K562 (cell line): ENCODE data around the gene VIM. TPM values are rescaled to one million over a fixed set of nuclear protein-coding genes. Genes with fewer than 3 reads are reported as not detected.
A peak's percentile ranks its signal among the peaks of the same experiment; 100 is the strongest.

ENCODE experiments used
- ATAC-seq: fragments of 200-7000 bp; cut with Tn5 transposase; 3 replicates; pipeline ENCODE4 v1.9.1; 2020; ENCODE audit warnings: moderate library complexity
- BruUV-seq: library from RNA; stranded (reverse); fragments of 400-500 nt; replicated peaks from 2 replicates; lab custom pipeline; 2021; lab: Mats Ljungman, UMichigan
- CTCF ChIA-PET: fragments of 300-600 bp; formaldehyde crosslinking; extraction: SDS; loops from one replicate; lab custom pipeline; 2021; ENCODE audit warnings: low intra/inter-chr PET ratio; lab: Yijun Ruan, JAX
- POLR2A ChIA-PET: fragments of 300-600, 350-650 bp; sonication (Branson Sonifier 250); formaldehyde crosslinking; extraction: SDS; loops from one replicate; lab custom pipeline; 2021; ENCODE audit warnings: antibody characterized with exemption, inconsistent platforms; lab: Yijun Ruan, JAX
- DNase-seq, 4 experiments: peaks; one replicate each; pipeline versions ENCODE4 v3.0.0 to v3.0.0-alpha.2; 2011 to 2018; ENCODE audit warnings: low spot score in 3 of 4, mixed read lengths in 3 of 4; ENCODE audit errors: extremely low read depth in 1 of 4
- FAIRE-seq: peaks from 2 replicates; lab custom pipeline; 2011; peaks lifted over from hg19 to GRCh38; lab: Jason Lieb, UNC
- H2AFZ ChIP-seq: 2 replicates; pipeline ENCODE4 v1.6.0; 2011; ENCODE audit warnings: low read depth, low read length, control low read depth, inconsistent platforms
- H3K27ac ChIP-seq: fragments of 200-600 bp; 3 replicates; pipeline ENCODE4 v1.8.0; 2011; ENCODE audit warnings: low read depth, mild to moderate bottlenecking, control low read depth, inconsistent platforms, low read length, moderate library complexity, mixed read lengths; ENCODE audit errors: extremely low read depth
- H3K27me3 ChIP-seq, 2 experiments: fragments of 300-600 bp in 1 of 2; 2 replicates in 1 of 2; 3 replicates in 1 of 2; pipeline versions ENCODE4 v1.6.0 to v1.8.0; 2011; ENCODE audit warnings: inconsistent platforms in 2 of 2, low read length in 2 of 2, mild to moderate bottlenecking in 1 of 2, mixed read lengths in 1 of 2, moderate library complexity in 1 of 2; ENCODE audit not compliant: control insufficient read depth in 2 of 2, insufficient read depth in 2 of 2
- H3K36me3 ChIP-seq: fragments of 300-600 bp; 3 replicates; pipeline ENCODE4 v1.8.0; 2011; ENCODE audit warnings: mild to moderate bottlenecking, low read length, inconsistent platforms; ENCODE audit not compliant: control insufficient read depth, insufficient read depth
- H3K4me1 ChIP-seq, 2 experiments: fragments of 200-600 bp in 1 of 2; replicated peaks in 1 of 2; 2 replicates in 1 of 2; 3 replicates in 1 of 2; pipeline versions ENCODE4 v1.5.1 to v1.8.0; 2011; ENCODE audit warnings: inconsistent platforms in 2 of 2, low read length in 2 of 2, mild to moderate bottlenecking in 1 of 2, mixed read lengths in 1 of 2, moderate library complexity in 1 of 2; ENCODE audit not compliant: control insufficient read depth in 2 of 2, insufficient read depth in 2 of 2
- H3K4me2 ChIP-seq: 2 replicates; pipeline ENCODE4 v1.6.1; 2011; ENCODE audit warnings: low read length, control low read depth, inconsistent platforms, mixed read lengths; ENCODE audit not compliant: insufficient read depth
- H3K4me3 ChIP-seq: fragments of 200-600 bp; sonication (generic), shearing (Covaris generic); 2 replicates; pipeline ENCODE4 v1.5.1; 2016; ENCODE audit warnings: control low read depth, inconsistent platforms
- H3K79me2 ChIP-seq: fragments of 200-600 bp; 3 replicates; pipeline ENCODE4 v1.8.0; 2011; ENCODE audit warnings: low read length, inconsistent platforms; ENCODE audit not compliant: control insufficient read depth, insufficient read depth
- H3K9ac ChIP-seq, 2 experiments: 2 replicates each; pipeline versions ENCODE4 v1.6.0 to v1.6.1; 2011; ENCODE audit warnings: low read depth in 2 of 2, low read length in 2 of 2, control low read depth in 1 of 2, inconsistent platforms in 1 of 2, mild to moderate bottlenecking in 1 of 2, mixed read lengths in 1 of 2; ENCODE audit not compliant: insufficient read depth in 1 of 2
- H3K9me1 ChIP-seq: one replicate; pipeline ENCODE4 v1.6.0; 2011; ENCODE audit warnings: inconsistent platforms, mild to moderate bottlenecking, low read length, moderate library complexity; ENCODE audit not compliant: control insufficient read depth, insufficient read depth
- H3K9me3 ChIP-seq: replicated peaks from 2 replicates; pipeline ENCODE4 v1.5.1; 2011; ENCODE audit warnings: low read depth, low read length, inconsistent platforms; ENCODE audit not compliant: control insufficient read depth, insufficient read depth
- H4K20me1 ChIP-seq: replicated peaks from 2 replicates; pipeline ENCODE4 v1.6.1; 2011; ENCODE audit warnings: low read length, inconsistent platforms, mixed read lengths; ENCODE audit not compliant: control insufficient read depth, insufficient read depth
- NCOA6 ChIP-seq: fragments of 450-650 bp; IDR thresholded peaks from 2 replicates; pipeline ENCODE4 v1.6.1; 2017; ENCODE audit warnings: mild to moderate bottlenecking
- WGBS: fragments of 100-300 bp; shearing (Covaris generic); methylation state at CpG from one replicate; pipeline ENCODE4 v1.1.6; 2016; ENCODE audit warnings: low coverage, mixed read lengths; ENCODE audit not compliant: insufficient coverage; ENCODE audit errors: missing lambda C conversion rate; 5-methylcytosine and 5-hydroxymethylcytosine counted together
- in situ Hi-C: fragments of 300-500 bp; cut with MboI; formaldehyde crosslinking; loops from 4 replicates; pipeline ENCODE4 v1.15.0; 2018; ENCODE audit warnings: inconsistent platforms, mixed read lengths
- intact Hi-C: fragments of 100-400 bp; cut with micrococcal nuclease; formaldehyde crosslinking; loops from 2 replicates; pipeline ENCODE4 v1.14.2; 2022
- polyA plus RNA-seq, 8 experiments: library from polyadenylated mRNA; depleted of rRNA in 4 of 8; stranded (reverse) in 5 of 8; unstranded in 3 of 8; fragments of >200 nt; fragmentation: Nextera tagmentation in 2 of 8; fragmentation: Illumina TruSeq in 1 of 8; extraction: Ambion mirVana in 2 of 8; extraction: Trizol in 1 of 8; gene quantifications; 2 replicates each; pipeline versions ENCODE4 v1.2.1 to v1.2.3, GENCODE V29; 2011 to 2014; ENCODE audit warnings: inconsistent platforms in 1 of 8, missing spikeins in 1 of 8
- total RNA-seq, 7 experiments: library from RNA; depleted of rRNA in 6 of 7; stranded (reverse); fragments of >200 nt in 6 of 7; fragmentation: Illumina TruSeq in 2 of 7; extraction: Trizol in 2 of 7; gene quantifications; 2 replicates each; pipeline versions ENCODE4 v1.2.1 to v1.2.3, GENCODE V29; 2011 to 2021; ENCODE audit warnings: low replicate concordance in 1 of 7
- TF ChIP-seq, protein P1 (sequence below): sonication (generic); IDR thresholded peaks from 2 replicates; pipeline ENCODE4 v1.6.1; 2016
- TF ChIP-seq, protein P2 (sequence below), 2 experiments: fragments of 450-650 bp; formaldehyde crosslinking in 1 of 2; IDR thresholded peaks; 2 replicates each; pipeline versions ENCODE4 v1.4.0 to v1.6.1; 2014 to 2020; ENCODE audit warnings: mild to moderate bottlenecking in 2 of 2, borderline replicate concordance in 1 of 2, low read depth in 1 of 2

Gene VIM
- total and polyA plus RNA-seq, 9 of the 15 experiments (the other 6 are each of a cell fraction or from before 2014, with no cell fraction given) = 86.0 to 621 (median 383) TPM

DNA sequence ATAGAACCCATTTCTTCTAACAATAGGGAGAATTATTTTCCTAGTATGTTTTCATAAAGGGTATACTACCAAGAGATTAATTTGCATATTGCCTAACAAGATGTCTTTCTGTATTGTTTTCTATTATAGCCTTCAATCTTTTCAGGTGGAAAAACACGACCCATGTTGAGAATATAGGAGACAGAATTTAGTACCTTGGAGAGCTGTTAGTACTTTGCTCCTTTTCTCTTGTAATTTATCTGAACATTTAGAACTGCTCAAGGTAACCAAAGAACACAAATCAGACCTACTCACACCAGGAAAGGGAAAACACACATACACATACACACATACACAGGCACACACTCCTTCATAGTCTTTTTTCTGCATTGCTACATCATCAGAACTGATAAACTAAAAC lies 18.7 kb upstream of the VIM start:
- 29% methylated on average over 1 of the region's 1 CpG for WGBS
- in situ Hi-C loops = no loop called here
- CTCF ChIA-PET = no interaction called here
- POLR2A ChIA-PET = interaction anchor here (0.9 kb wide), 1 partner anchor 21 kb away, joined by 3 read pairs; no protein-coding TSS in a partner anchor
- no TSS peak for BruUV-seq
- no peak overlapping the region; the same call in 2 of the 3 replicates for H3K27ac ChIP-seq
- no peak for ATAC-seq
- intact Hi-C loops = no loop called here
- no peak for FAIRE-seq
- H3K27me3 ChIP-seq = no peaks in the 10 kb centered on the region
- peaks cover 0 to 33% of the 10 kb centered on the region in 2 experiments; a peak in 4 of 5 replicates for H3K4me1 ChIP-seq
- H4K20me1 ChIP-seq = no peaks in the 10 kb centered on the region
- no peaks in the 10 kb centered on the region for H3K9me3 ChIP-seq
- H3K4me3 ChIP-seq = no peak overlapping the region
- DNase-seq = no peak
- H3K9ac ChIP-seq = no peak overlapping the region
- H3K4me2 ChIP-seq = no peak overlapping the region
- no peaks in the 10 kb centered on the region for H3K36me3 ChIP-seq
- TF ChIP-seq NCOA6 = no peak
- TF ChIP-seq, protein P1, sequence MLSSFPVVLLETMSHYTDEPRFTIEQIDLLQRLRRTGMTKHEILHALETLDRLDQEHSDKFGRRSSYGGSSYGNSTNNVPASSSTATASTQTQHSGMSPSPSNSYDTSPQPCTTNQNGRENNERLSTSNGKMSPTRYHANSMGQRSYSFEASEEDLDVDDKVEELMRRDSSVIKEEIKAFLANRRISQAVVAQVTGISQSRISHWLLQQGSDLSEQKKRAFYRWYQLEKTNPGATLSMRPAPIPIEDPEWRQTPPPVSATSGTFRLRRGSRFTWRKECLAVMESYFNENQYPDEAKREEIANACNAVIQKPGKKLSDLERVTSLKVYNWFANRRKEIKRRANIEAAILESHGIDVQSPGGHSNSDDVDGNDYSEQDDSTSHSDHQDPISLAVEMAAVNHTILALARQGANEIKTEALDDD = peak; percentile 21; the same call in 1 of the 2 replicates
- TF ChIP-seq, protein P2, sequence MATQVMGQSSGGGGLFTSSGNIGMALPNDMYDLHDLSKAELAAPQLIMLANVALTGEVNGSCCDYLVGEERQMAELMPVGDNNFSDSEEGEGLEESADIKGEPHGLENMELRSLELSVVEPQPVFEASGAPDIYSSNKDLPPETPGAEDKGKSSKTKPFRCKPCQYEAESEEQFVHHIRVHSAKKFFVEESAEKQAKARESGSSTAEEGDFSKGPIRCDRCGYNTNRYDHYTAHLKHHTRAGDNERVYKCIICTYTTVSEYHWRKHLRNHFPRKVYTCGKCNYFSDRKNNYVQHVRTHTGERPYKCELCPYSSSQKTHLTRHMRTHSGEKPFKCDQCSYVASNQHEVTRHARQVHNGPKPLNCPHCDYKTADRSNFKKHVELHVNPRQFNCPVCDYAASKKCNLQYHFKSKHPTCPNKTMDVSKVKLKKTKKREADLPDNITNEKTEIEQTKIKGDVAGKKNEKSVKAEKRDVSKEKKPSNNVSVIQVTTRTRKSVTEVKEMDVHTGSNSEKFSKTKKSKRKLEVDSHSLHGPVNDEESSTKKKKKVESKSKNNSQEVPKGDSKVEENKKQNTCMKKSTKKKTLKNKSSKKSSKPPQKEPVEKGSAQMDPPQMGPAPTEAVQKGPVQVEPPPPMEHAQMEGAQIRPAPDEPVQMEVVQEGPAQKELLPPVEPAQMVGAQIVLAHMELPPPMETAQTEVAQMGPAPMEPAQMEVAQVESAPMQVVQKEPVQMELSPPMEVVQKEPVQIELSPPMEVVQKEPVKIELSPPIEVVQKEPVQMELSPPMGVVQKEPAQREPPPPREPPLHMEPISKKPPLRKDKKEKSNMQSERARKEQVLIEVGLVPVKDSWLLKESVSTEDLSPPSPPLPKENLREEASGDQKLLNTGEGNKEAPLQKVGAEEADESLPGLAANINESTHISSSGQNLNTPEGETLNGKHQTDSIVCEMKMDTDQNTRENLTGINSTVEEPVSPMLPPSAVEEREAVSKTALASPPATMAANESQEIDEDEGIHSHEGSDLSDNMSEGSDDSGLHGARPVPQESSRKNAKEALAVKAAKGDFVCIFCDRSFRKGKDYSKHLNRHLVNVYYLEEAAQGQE (IDR thresholded peaks at IDR 0.05; ENCODE audit: borderline replicate concordance) = peak; percentile 64; the same call in 1 of the 2 replicates
- TF ChIP-seq, protein P2 (CRISPR knock-in tag; IDR thresholded peaks at IDR 0.05; ENCODE audit: low read depth) = no peak
- no peak overlapping the region; the same call in 1 of the 2 replicates for H2AFZ ChIP-seq
- no peaks in the 10 kb centered on the region for H3K79me2 ChIP-seq
- no peaks in the 10 kb centered on the region for H3K9me1 ChIP-seq
